Suprapubic skin (tissue), 4 donors: ENCODE measurements around the gene MLEC. TPM values are rescaled to one million over a fixed set of nuclear protein-coding genes. Genes with fewer than 3 reads are reported as not detected.

Experiments
- DNase-seq, 2 donors: peaks; one replicate each; pipeline ENCODE4 v3.0.0-alpha.2; 2019; ENCODE audit warnings: low spot score in 2 of 2
- H3K27ac ChIP-seq: fragments of 200-600 bp; sonication (generic); one replicate; pipeline ENCODE4 v1.5.1; 2019
- H3K27me3 ChIP-seq: fragments of 200-600 bp; sonication (generic); one replicate; pipeline ENCODE4 v1.5.1; 2019
- H3K36me3 ChIP-seq: fragments of 200-600 bp; sonication (generic); one replicate; pipeline ENCODE4 v1.5.1; 2019
- H3K4me1 ChIP-seq: fragments of 200-600 bp; sonication (generic); one replicate; pipeline ENCODE4 v1.5.1; 2019
- H3K4me3 ChIP-seq: fragments of 200-600 bp; sonication (generic); one replicate; pipeline ENCODE4 v1.5.1; 2019; ENCODE audit warnings: mild to moderate bottlenecking
- H3K9me3 ChIP-seq: fragments of 200-600 bp; sonication (generic); one replicate; pipeline ENCODE4 v1.5.1; 2019
- EP300 ChIP-seq: sonication (generic); formaldehyde crosslinking; IDR thresholded peaks from one replicate; pipeline ENCODE4 v1.6.1; 2017; ENCODE audit warnings: antibody characterized with exemption
- POLR2A ChIP-seq, 2 donors: fragments of 450-650 bp; IDR thresholded peaks; one replicate each; pipeline ENCODE4 v1.6.1; 2017; ENCODE audit warnings: antibody characterized with exemption in 2 of 2, mild to moderate bottlenecking in 2 of 2, moderate library complexity in 2 of 2
- POLR2AphosphoS5 ChIP-seq, 3 donors: sonication (generic); formaldehyde crosslinking; IDR thresholded peaks; one replicate each; pipeline ENCODE4 v1.6.1; 2017; ENCODE audit warnings: antibody characterized with exemption in 3 of 3
- WGBS: methylation state at CpG from one replicate; pipeline ENCODE4 v1.1.5; 2018; 5-methylcytosine and 5-hydroxymethylcytosine counted together
- total RNA-seq, 4 donors: library from RNA; depleted of rRNA; stranded (reverse); fragments of >200 nt; gene quantifications; one replicate each; pipeline ENCODE4 v1.1.0, GENCODE V29; 2016
- TF ChIP-seq, protein P1 (sequence below), 2 donors: fragments of 200-600 bp in 1 of 2; fragments of 450-650 bp in 1 of 2; sonication (generic) in 1 of 2; IDR thresholded peaks; one replicate each; pipeline ENCODE4 v1.5.1; 2016 to 2019; ENCODE audit warnings: antibody characterized with exemption in 2 of 2, mild to moderate bottlenecking in 1 of 2, moderate library complexity in 1 of 2

MLEC gene
- total RNA-seq, 4 donors from 2014 or later: 34.8 to 72.6 (median 60.4) TPM

DNA sequence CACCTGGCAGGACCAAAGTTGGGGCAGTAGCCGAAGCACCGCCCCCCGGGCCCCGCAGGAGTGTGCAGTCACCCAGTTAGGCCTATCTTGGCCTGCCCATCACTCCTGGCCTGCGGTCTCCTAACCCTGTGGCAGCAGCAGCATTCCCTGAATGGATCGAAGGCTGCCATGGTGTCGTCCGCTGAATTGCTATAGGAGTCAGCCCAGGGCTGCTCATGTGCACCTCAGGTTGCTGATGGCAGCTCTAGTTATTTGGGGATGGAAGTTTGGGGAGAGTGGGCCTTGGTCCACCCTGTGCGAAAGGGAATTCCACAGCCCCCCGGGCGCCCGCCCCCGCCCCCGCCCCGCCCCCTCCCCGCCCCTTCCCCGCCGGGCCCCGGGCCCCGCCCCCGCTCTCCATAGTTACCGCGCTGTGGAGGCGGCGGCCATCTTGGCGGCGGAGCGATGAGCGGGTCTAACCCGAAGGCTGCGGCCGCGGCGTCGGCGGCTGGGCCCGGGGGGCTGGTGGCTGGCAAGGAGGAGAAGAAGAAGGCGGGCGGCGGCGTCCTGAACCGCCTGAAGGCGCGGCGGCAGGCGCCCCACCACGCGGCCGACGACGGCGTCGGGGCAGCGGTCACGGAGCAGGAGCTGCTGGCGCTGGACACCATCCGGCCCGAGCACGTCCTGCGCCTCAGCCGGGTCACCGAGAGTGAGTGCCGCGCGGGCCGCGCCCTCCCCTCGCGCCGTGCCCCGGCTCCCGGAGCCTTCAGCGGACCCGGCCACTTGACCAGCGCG lies 23.3 kb downstream of the MLEC start, which contains the start of gene UNC119B:
TSS of gene UNC119B (plus strand) at position 428 of the 774 bp plus-strand sequence. CDS start at position 445, 17 bp downstream.
- H3K4me1 ChIP-seq: peaks cover 28% of the 10 kb centered on the region
- DNase-seq: peak; percentile 78 to 84
- TF ChIP-seq, protein P1, sequence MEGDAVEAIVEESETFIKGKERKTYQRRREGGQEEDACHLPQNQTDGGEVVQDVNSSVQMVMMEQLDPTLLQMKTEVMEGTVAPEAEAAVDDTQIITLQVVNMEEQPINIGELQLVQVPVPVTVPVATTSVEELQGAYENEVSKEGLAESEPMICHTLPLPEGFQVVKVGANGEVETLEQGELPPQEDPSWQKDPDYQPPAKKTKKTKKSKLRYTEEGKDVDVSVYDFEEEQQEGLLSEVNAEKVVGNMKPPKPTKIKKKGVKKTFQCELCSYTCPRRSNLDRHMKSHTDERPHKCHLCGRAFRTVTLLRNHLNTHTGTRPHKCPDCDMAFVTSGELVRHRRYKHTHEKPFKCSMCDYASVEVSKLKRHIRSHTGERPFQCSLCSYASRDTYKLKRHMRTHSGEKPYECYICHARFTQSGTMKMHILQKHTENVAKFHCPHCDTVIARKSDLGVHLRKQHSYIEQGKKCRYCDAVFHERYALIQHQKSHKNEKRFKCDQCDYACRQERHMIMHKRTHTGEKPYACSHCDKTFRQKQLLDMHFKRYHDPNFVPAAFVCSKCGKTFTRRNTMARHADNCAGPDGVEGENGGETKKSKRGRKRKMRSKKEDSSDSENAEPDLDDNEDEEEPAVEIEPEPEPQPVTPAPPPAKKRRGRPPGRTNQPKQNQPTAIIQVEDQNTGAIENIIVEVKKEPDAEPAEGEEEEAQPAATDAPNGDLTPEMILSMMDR (IDR thresholded peaks at IDR 0.05): no peak
- TF ChIP-seq POLR2A (IDR thresholded peaks at IDR 0.05) (no peak), EP300 (no peak), POLR2AphosphoS5 (IDR thresholded peaks at IDR 0.05) (no peak)
- H3K36me3 ChIP-seq: peaks cover 19% of the 10 kb centered on the region
- peak within 1 kb of the TSS; percentile 96 for H3K4me3 ChIP-seq
- 4% methylated on average over 5 of the region's 76 CpGs for WGBS
- H3K9me3 ChIP-seq: no peaks in the 10 kb centered on the region
- no peaks in the 10 kb centered on the region for H3K27me3 ChIP-seq
- H3K27ac ChIP-seq: peak within 1 kb of the TSS; percentile 78

DNA sequence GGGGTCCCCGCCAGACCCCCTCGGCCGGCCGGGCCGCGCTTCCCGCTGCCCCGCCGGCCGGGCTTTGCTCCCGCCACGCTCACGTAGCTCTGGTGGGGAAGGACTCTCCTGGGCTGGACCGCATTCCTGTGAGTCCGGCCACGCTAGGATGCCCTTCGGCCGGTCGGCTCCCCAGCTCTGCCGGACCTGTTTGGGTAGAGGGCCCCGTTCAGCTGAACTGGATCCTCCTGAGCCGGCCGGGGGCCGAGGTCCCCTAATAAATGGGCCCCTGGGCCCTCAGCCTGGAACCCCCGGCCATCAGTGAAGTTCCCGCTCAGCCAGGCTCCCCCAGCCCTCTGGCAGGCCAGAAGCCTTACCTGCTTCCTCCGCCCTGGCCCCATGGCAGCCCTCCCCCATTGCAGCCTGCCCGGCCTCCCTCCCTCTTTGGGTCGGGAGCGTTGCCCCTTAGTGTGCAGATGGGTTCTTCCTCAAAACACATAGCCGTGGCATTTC lies 23.9 kb downstream of the MLEC start:
- peak overlapping the region; percentile 96 for H3K4me3 ChIP-seq
- H3K27me3 ChIP-seq: no peaks in the 10 kb centered on the region
- WGBS: 0% methylated on average over 26 of the region's 31 CpGs
- no peaks in the 10 kb centered on the region for H3K9me3 ChIP-seq
- no peak for DNase-seq
- TF ChIP-seq, protein P1 (IDR thresholded peaks at IDR 0.05): no peak
- TF ChIP-seq POLR2A (IDR thresholded peaks at IDR 0.05) (no peak), POLR2AphosphoS5 (IDR thresholded peaks at IDR 0.05) (no peak), EP300 (no peak)
- H3K4me1 ChIP-seq: peaks cover 28% of the 10 kb centered on the region
- peak overlapping the region; percentile 78 for H3K27ac ChIP-seq
- peaks cover 24% of the 10 kb centered on the region for H3K36me3 ChIP-seq

DNA sequence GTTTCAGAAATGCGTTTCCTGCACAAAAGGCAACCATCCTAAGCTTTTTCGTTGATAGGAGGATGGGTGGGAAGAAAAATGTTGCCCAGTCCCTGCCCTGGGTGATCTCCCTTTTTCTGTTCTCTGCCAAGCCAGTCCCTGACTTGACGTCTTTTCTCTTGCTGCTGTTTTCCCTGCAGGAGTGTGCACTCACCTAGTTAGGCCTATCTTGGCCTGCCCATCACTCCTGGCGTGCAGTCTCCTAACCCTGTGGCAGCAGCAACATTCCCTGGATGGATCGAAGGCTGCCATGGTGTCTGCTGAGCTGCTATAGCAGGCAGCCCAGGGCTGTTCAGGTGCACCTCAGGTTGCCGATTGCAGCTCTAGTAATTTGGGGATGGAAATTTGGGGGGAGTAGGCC lies 24.5 kb downstream of the MLEC start:
- no peaks in the 10 kb centered on the region for H3K9me3 ChIP-seq
- peak overlapping the region; percentile 96 for H3K4me3 ChIP-seq
- 20% methylated on average over 6 of the region's 6 CpGs for WGBS
- H3K4me1 ChIP-seq: peaks cover 28% of the 10 kb centered on the region
- no peak for DNase-seq
- H3K27me3 ChIP-seq: no peaks in the 10 kb centered on the region
- TF ChIP-seq POLR2AphosphoS5 (IDR thresholded peaks at IDR 0.05) (no peak), EP300 (no peak), POLR2A (IDR thresholded peaks at IDR 0.05) (no peak)
- TF ChIP-seq, protein P1 (IDR thresholded peaks at IDR 0.05): no peak
- H3K27ac ChIP-seq: no peak overlapping the region
- peaks cover 29% of the 10 kb centered on the region for H3K36me3 ChIP-seq

DNA sequence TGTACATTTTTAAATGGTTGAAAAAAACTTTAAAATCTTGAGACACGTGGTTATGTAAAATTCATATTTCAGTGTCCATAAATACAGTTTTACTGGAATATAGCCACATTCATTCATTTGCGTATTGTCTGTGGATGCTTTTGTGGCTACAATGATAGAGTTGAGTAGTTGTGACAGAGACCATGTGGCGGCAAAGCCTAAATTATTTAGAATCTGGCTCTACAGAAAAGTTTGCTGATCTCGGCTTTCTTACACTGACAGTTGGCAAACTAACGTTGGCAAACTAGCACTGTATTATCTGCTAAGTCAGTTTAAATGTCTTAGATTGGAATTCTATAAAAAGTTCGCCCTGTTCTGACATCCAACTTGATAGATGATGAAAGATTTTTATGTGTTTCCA lies 25.7 kb downstream of the MLEC start:
- Histone ChIP-seq H3K4me3 (no peak overlapping the region), H3K4me1 (peaks cover 28% of the 10 kb centered on the region), H3K36me3 (peaks cover 41% of the 10 kb centered on the region), H3K9me3 (no peaks in the 10 kb centered on the region), H3K27ac (no peak overlapping the region), H3K27me3 (no peaks in the 10 kb centered on the region)
- WGBS: 69% methylated on average over 6 of the region's 6 CpGs
- DNase-seq: no peak
- TF ChIP-seq POLR2AphosphoS5 (IDR thresholded peaks at IDR 0.05): no peak
- no peak for TF ChIP-seq EP300
- TF ChIP-seq POLR2A (IDR thresholded peaks at IDR 0.05): no peak
- TF ChIP-seq, protein P1 (IDR thresholded peaks at IDR 0.05): no peak

DNA sequence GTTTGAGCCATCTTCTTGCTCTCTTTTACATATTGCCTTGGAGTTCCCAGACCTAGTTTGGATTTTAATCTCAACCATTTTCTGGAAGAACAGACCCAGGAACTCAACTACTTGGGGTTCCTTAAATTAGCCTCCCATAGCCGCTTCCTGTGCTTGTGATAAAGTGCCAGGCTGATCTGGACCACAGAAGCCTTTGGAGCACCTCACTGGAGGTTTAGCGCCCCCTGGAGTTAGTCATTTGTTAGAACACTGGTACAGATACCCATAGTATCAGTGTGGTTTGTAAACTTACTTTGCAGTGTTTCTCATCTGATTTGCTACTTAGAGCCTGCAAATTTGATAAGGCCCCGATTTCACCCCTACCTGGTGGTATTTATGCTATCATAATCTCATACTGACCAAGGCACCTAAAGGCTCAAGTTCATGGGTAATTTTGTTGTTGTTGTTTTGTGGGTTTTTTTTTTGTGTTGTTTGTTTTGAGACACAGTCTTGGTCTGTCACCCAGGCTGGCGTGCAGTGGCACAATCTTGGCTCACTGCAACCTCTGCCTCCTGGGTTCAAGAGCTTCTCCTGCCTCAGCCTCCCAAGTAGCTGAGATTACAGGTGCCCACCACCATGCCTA lies 27.0 kb downstream of the MLEC start:
- H3K4me3 ChIP-seq: no peak overlapping the region
- peak in 1 of 2 donors; percentile 71 for DNase-seq
- peaks cover 28% of the 10 kb centered on the region for H3K4me1 ChIP-seq
- H3K27ac ChIP-seq: no peak overlapping the region
- no peaks in the 10 kb centered on the region for H3K9me3 ChIP-seq
- WGBS: 21% methylated on average over 4 of the region's 4 CpGs
- no peaks in the 10 kb centered on the region for H3K27me3 ChIP-seq
- peaks cover 55% of the 10 kb centered on the region for H3K36me3 ChIP-seq
- TF ChIP-seq, protein P1 (IDR thresholded peaks at IDR 0.05): peak; percentile 75 to 82
- TF ChIP-seq POLR2A (IDR thresholded peaks at IDR 0.05): no peak
